ENCODE data around the gene NLK.
"Not testable (repeated sequence)": the region's sequence is repeated elsewhere in the genome, so short reads cannot be mapped to it uniquely, and the experiment has no call there.

The NLK gene

GRCh38 chr17:28206292-28206691 lies 163.8 kb downstream of the NLK start:
- DNase-seq: no peak

GRCh38 chr17:28211811-28212210 lies 169.3 kb downstream of the NLK start:
- DNase-seq: no peak

GRCh38 chr17:28213578-28213977 lies 171.1 kb downstream of the NLK start:
- DNase-seq: not testable (repeated sequence)

DNA sequence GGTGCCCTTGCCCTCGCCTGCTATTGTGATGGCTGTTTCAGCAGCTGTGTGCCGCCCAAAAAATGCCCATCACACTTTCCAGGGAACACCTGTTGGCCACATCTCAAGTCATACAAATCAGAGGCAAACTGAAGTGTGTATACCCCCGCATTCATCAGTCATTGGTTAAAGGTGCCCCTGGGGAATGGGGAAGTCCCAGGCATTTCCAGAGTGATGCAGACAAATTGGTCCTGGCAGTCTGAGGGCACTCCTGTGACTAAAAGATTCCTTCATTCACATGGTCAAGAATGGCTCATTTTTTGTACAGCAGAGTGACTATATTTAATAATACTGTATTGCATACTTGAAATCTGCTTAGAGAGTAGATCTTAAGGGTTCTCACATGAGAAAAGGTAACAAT lies 173.6 kb downstream of the NLK start:
- DNase-seq: no peak

DNA sequence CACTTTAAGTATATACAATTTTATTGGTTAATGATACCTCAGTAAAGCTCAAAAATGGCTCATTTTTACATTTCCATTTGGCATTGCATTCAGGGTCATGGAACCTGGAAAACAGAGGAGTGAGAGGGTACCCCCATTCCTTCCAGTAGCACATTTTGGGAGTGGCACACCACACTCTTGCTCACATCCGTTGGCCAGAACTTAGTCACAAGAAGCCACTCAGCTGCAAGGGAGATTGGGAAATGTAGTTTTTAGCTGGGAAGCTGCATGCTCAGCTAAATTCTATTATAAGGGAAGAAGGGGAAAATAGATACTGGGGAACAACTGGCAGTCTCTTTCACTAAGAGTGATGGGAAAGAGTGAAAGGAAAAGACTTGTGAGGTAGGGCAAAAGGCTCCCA lies 174.1 kb downstream of the NLK start:
- DNase-seq: no peak

DNA sequence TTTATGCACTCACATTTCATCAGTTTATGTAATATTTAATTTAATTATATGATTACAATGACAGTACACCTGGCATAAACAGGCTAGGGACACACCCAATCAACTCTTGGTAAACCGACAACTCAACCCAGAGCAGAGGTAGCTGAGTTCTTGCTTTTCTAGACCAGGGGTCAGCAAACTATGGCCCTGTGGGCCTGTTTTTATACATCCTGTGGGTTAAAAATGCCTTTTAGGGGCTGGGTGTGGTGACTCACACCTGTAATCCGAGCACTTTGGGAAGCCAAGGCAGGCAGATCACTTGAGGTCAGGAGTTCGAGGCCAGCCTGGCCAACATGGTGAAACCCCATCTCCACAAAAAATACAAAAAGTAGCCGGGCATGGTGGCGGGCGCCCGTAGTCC lies 177.3 kb downstream of the NLK start:
- no peak for DNase-seq

GRCh38 chr17:28221751-28222414 lies 179.4 kb downstream of the NLK start:
- DNase-seq: no peak

DNA sequence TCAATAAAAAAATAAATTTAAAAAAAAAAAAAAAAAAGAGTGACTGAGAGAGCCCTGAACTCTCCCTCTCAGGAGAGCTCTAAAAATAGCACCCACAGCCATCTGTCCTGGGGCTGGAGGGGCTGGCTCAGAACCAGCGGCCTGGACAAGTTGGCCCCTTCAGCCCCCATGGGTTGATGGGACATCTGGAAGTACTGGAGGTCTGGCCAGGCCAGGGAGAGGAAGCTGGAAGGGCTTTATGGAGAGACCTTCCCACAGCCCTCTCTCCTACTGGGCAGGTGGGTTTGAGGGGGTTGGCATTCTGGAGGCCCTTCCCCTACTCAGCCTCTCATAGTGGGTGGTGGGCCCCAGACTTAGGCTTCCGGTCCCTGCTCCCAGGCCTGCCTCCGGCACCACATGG lies 182.8 kb downstream of the NLK start:
- no peak for DNase-seq

DNA sequence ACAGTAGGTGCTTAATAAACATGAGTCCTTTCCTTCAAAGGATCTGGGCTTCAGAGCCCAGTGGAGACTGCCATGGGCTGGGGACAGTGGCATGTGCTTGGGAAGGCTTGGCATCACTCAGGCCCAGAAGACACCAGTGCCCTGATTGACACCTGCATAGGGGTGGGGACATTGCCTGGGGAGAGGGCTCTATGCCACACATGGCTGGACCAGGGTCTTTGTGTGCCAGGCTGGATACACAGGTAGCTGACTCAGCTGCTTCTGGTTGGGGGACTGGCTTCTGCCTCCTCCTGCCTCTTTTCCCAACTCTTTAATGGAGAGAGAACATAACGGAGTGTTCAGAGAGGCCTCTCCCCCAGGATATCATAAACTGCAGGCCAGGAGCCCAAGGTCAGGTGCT lies 183.4 kb downstream of the NLK start:
- no peak for DNase-seq

DNA sequence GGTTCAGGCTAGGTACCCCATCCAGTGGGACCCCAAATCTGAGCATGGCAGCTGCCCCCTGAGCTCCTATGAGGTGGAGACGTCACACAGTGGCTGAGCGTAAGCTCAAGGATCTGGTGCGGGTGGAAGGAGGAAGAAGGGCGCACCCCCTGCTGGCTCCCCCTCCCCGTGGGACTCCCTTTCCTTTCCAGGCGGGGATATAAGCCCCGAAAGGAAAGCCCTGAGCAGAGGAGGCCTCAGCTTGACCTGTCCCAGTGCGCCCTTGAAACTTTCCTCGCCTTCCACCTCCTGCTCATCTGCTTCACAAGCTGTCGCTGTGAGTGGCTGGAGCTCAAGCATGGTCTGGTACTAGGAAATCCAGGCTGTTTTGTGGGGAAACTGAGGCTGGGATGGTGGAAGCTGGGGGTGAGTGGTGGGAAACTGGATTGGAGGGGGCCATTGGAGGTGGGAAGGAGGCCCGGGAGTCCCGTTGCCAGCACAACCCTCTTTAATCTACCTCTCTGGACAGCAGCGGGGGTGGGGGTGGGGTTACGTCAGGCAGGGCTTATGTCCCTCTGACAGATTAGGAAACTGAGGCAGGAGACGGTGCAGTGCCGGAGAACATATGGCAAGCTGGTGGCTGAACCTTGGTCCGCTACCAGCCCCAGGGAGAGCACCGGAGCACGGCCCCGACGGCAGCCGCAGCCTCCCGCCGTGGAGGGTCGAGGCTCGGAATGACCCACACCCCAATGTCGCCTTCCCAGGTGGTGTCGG lies 184.3 kb downstream of the NLK start:
- DNase-seq: no peak

DNA sequence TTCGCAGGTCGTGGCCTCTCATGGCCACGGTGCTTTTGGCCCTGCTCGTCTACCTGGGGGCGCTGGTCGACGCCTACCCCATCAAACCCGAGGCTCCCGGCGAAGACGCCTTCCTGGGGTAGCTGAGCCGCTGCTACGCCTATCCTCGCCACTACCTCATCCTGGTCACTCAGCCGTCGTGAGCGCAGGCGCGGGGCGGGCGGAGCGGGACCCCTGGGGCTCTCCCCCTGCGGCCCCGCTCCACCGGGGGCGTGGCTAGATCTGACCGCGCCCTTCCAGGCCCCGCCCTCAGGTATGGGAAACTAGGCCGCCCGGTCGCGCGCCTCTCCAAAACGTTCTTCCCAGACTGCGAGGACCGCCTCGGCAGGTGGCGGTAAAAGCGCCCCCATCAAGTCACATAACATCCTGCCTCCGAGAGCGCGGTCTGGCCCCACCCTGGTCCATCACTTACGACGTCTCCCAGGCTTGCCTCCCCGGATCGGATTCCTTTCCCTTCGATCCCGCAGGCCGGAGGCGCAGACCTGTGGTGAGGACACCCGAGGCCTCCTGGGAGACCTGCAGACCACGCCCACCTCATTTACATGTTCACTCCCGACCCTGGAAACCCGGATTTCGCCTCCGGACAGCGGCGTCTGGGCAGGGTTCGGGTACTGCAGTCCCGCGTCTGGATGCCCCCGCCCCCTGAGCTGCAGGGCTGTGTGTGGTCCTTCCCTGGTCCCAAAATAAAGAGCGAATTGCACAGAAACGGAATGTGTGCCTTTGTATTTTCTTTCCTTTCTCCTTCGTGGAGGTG lies 185.0 kb downstream of the NLK start:
- peak in 1 of 2 donors; percentile 51 for DNase-seq

- DNase-seq: no peak
These were observed 185.8 kb downstream of the NLK start for GRCh38 chr17:28228109-28228840.

DNA sequence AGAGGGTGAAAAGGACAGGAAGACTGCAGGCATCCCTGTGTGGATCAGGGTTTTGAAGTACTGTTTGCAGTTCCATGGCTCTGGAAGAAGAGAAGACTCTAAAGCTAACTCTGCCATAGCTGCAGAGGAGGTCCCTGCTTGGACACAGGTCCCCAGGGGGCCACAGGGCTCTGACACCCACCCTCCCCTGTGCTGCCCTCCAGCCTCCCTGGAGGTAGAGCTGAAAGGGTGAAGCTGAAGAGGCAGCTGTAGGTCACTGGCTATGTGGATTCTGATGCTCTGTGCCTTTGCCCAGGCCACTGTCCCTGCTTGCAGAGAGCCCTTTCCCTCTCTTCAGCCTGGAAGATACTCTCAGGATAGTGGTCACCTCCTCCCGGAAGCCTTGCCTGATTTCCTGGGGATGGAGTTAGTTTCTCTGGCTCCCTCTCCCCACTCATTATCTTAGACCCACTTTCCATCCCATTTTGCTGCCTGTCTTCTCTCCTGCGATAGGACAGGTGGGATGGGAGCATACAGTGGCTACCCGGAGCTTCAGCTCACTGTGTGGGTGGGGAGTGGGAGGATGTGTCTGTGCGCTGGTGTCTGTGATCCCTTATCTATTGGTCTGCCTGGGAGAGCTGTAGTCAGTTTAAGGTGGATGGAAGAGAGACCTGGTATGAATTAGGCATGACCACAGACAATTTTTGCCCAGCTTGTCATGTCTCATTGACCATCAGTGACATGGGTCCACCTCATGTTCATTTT lies 186.7 kb downstream of the NLK start:
- DNase-seq: no peak

DNA sequence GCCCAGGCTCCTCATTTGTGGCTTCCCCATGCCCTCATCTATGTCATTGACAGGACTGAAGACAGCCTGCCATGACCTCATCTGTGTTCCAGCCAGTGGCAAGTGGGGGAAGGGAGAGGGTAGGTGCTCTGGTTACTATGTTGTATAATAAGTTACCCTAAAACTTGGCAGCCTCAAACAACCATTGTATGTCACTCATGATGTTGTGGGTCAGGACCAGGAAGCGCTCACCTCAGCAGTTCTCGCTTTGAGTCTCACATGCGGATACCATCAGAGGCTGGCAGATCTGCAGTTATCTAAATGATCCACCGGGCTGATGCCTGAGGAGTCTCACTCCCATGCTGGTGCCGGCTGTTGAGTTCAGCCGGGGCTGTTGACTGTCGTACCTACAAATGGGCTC lies 187.5 kb downstream of the NLK start:
- no peak for DNase-seq

- DNase-seq: not testable (repeated sequence)
These were observed 188.1 kb downstream of the NLK start for GRCh38 chr17:28230607-28231006.

DNA sequence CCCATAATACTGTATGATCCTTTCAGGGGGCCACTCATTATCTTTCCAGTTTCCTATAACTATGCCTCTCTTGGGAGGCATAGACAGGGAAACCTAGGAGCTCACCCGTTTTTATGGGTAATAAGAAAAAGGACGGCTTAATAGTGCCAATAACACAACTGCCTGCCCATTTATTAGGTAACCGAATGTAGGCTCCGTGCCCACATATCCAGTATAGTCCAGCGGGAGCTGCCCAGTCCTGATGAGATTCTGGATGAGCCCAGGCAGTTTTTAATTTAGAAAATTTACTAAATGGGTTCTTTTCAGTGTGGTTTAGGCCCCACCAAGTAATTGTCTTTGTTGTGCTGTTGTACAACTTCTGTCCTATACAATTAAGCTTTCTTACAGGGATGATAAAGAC lies 189.1 kb downstream of the NLK start:
- DNase-seq: not testable (repeated sequence)

DNA sequence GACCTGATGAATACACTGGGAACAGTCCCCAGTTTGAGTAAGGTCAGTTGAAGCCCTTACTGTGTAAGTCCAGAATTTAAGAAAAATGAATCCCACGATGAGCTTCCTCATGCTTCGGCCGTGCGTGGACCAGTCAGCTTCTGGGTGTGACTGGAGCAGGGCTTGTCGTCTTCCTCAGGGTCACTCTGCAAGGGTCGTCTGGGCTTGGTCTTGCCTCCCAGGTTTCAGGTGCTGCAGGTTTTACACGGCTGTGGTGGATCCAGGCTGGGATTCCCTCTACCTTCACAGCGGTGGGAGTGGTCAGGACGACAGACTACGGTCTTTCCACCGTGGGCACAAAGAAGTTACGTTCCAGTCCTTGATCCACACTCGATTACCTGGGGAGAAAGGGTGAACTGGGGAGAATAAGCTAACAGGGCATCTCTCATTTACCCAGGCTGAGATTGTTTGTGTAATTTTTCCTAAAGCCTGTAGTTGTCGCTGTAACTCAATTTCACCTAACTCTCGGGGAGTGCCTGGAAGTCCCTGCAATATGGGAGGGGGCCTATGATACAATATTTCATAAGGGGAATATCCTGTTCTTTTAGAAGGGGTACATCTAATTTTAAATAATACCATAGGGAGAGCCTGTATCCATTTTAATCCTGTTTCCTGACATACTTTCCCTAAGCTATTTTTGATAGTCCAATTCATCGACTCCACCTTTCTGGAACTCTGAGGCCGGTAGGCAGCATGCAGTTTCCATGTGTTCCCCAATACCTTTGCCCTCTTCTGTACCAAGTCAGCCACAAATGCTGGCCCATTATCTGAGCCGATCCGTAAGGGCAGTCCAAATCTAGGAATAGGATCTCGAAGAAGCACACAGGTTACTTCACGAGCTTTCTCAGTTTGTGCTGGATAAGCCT lies 190.7 kb downstream of the NLK start:
- DNase-seq: not testable (repeated sequence)

GRCh38 chr17:28233872-28234856 lies 191.7 kb downstream of the NLK start:
- DNase-seq: not testable (repeated sequence)

- not testable (repeated sequence) for DNase-seq
These were observed 192.7 kb downstream of the NLK start for GRCh38 chr17:28235066-28235700.
